Gastroesophageal sphincter (tissue), 3 donors: ENCODE data around the gene CEP135.

ENCODE experiments used
- CTCF ChIP-seq, 4 experiments: fragments of 200-600 bp in 2 of 4; fragments of 450-650 bp in 2 of 4; sonication (generic) in 1 of 4; IDR thresholded peaks; one replicate each; pipeline ENCODE4 v1.5.1; 2017 to 2019; ENCODE audit warnings: antibody characterized with exemption in 4 of 4, mild to moderate bottlenecking in 2 of 4, moderate library complexity in 2 of 4
- EP300 ChIP-seq: sonication (generic); formaldehyde crosslinking; IDR thresholded peaks from one replicate; pipeline ENCODE4 v1.6.1; 2017; ENCODE audit warnings: antibody characterized with exemption, mild to moderate bottlenecking
- POLR2A ChIP-seq, 2 donors: fragments of 450-650 bp; IDR thresholded peaks; one replicate each; pipeline ENCODE4 v1.6.1; 2017; ENCODE audit warnings: antibody characterized with exemption in 2 of 2, mild to moderate bottlenecking in 2 of 2, moderate library complexity in 1 of 2
- POLR2AphosphoS5 ChIP-seq: sonication (generic); formaldehyde crosslinking; IDR thresholded peaks from one replicate; pipeline ENCODE4 v1.6.1; 2017; ENCODE audit warnings: antibody characterized with exemption

GRCh38 chr4:56062526-56063145 is 113.9 kb downstream of the CEP135 start:
- TF ChIP-seq POLR2AphosphoS5: no peak
- TF ChIP-seq CTCF (IDR thresholded peaks at IDR 0.05): no peak
- TF ChIP-seq EP300: no peak
- no peak for TF ChIP-seq POLR2A (IDR thresholded peaks at IDR 0.05)
